ENCODE data around the gene OR10S1. TPM values are rescaled to one million over a fixed set of nuclear protein-coding genes. Genes with fewer than 3 reads are reported as not detected.
"Not testable (repeated sequence)": the region's sequence is repeated elsewhere in the genome, so short reads cannot be mapped to it uniquely, and the experiment has no call there.

Gene OR10S1
- total RNA-seq, result not detected

GRCh38 chr11:123977731-123978347, at the start of gene OR10S1:
Gene OR10S1 (minus strand): TSS chr11:123977781. CDS start chr11:123977664, 117 bp downstream.
- no peaks in the 10 kb centered on the region for H3K27me3 ChIP-seq (ENCODE audit: insufficient read depth, low read length)
- no peaks in the 10 kb centered on the region for H3K4me1 ChIP-seq (ENCODE audit: insufficient read depth, low read length)
- no peaks in the 10 kb centered on the region for H3K9me3 ChIP-seq (ENCODE audit: low read depth, low read length)
- no peak within 1 kb of the TSS for H3K4me3 ChIP-seq (ENCODE audit: low read length)

- Histone ChIP-seq H3K4me1 (ENCODE audit: insufficient read depth, low read length) (no peaks in the 10 kb centered on the region), H3K9me3 (ENCODE audit: low read depth, low read length) (no peaks in the 10 kb centered on the region), H3K4me3 (ENCODE audit: low read length) (no peak within 1 kb of the TSS), H3K27me3 (ENCODE audit: insufficient read depth, low read length) (no peaks in the 10 kb centered on the region)
Observed at GRCh38 chr11:124026498-124026897, 48.9 kb upstream of the OR10S1 start, which contains the start of gene OR10G8. Gene OR10G8 (plus strand): TSS chr11:124026798. CDS start chr11:124029623, 2,825 bp downstream.

DNA sequence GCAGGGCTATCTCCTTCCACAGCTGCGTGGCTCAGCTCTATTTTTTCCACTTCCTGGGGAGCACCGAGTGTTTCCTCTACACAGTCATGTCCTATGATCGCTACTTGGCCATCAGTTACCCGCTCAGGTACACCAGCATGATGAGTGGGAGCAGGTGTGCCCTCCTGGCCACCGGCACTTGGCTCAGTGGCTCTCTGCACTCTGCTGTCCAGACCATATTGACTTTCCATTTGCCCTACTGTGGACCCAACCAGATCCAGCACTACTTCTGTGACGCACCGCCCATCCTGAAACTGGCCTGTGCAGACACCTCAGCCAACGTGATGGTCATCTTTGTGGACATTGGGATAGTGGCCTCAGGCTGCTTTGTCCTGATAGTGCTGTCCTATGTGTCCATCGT, 38.3 kb upstream of the OR10S1 start:
- not testable (repeated sequence) for H3K4me3 ChIP-seq (ENCODE audit: low read length); H3K4me1 ChIP-seq (ENCODE audit: insufficient read depth, low read length); H3K9me3 ChIP-seq (ENCODE audit: low read depth, low read length); H3K27me3 ChIP-seq (ENCODE audit: insufficient read depth, low read length)

DNA sequence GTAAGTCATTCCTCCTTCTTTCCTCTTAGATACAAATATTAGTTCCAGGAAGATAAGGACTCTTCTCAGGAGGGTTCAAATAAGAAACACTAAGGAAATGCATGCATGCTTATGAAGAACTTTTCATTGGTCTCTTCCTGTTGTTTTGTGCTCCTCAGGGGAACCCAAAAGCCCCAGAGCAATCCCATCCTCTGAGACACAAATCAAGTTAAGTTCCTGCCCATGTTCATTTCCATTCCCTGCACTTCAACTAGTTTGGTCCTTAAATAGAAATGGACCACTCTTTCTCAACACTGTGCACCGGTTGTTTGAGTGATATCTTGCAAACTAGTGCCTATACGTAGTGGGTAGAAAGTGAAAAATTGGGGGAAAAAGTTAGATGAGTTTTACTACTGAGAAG, 35.1 kb upstream of the OR10S1 start, which contains the start of gene OR10G4:
TSS of gene OR10G4 (plus strand) at position 301 of the 400 bp plus-strand sequence. CDS start 2,578 bp downstream, outside the sequence.
- Histone ChIP-seq H3K9me3 (ENCODE audit: low read depth, low read length) (no peaks in the 10 kb centered on the region), H3K4me1 (ENCODE audit: insufficient read depth, low read length) (no peaks in the 10 kb centered on the region), H3K4me3 (ENCODE audit: low read length) (no peak within 1 kb of the TSS), H3K27me3 (ENCODE audit: insufficient read depth, low read length) (no peaks in the 10 kb centered on the region)

DNA sequence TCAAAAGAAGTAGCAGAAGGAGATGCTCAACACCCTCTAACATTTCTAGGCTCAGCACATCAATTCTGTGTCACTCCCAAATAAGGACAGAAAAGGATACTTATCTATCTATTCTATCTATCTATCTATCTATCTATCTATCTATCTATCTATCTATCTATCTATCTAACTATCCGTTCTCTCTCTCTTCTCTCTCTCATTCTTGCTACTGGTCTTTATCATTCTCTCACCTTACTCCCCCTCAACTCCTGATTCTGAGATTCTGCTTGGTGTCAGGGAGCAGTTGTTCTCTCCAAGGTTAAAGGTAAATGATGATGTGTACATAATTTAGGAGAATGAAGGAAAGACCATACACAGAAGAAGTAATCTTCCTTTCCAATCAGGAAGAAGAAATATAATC, 17.5 kb upstream of the OR10S1 start, which contains the start of gene OR10G6:
TSS of gene OR10G6 (minus strand) at position 43 of the 400 bp plus-strand sequence. CDS start at position 43, 0 bp downstream.
- no peaks in the 10 kb centered on the region for H3K9me3 ChIP-seq (ENCODE audit: low read depth, low read length)
- H3K4me1 ChIP-seq (ENCODE audit: insufficient read depth, low read length), result no peaks in the 10 kb centered on the region
- H3K4me3 ChIP-seq (ENCODE audit: low read length), result no peak within 1 kb of the TSS
- no peaks in the 10 kb centered on the region for H3K27me3 ChIP-seq (ENCODE audit: insufficient read depth, low read length)

DNA sequence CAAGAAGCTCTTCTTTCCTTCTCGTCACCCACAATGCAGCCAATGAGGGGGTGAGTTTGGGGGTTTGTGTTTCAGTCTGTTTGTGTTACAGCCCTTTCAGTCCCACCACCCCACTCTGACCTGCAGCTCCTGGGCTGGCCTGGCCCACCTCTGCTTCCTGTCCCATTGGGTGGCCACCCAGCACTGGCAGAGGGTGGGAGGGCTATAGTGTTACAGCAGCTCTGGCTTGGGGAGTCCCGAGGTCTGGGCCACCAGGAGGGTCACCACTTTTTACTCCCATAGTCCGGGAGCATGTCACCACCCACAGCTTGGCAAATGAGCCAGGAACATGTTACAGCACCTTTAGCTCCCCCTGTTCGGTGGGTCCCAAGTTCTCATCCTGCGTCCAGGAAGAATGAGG, 1.7 kb upstream of the OR10S1 start:
- Histone ChIP-seq H3K9me3 (ENCODE audit: low read depth, low read length) (no peaks in the 10 kb centered on the region), H3K4me1 (ENCODE audit: insufficient read depth, low read length) (no peaks in the 10 kb centered on the region), H3K27me3 (ENCODE audit: insufficient read depth, low read length) (no peaks in the 10 kb centered on the region), H3K4me3 (ENCODE audit: low read length) (no peak overlapping the region)

DNA sequence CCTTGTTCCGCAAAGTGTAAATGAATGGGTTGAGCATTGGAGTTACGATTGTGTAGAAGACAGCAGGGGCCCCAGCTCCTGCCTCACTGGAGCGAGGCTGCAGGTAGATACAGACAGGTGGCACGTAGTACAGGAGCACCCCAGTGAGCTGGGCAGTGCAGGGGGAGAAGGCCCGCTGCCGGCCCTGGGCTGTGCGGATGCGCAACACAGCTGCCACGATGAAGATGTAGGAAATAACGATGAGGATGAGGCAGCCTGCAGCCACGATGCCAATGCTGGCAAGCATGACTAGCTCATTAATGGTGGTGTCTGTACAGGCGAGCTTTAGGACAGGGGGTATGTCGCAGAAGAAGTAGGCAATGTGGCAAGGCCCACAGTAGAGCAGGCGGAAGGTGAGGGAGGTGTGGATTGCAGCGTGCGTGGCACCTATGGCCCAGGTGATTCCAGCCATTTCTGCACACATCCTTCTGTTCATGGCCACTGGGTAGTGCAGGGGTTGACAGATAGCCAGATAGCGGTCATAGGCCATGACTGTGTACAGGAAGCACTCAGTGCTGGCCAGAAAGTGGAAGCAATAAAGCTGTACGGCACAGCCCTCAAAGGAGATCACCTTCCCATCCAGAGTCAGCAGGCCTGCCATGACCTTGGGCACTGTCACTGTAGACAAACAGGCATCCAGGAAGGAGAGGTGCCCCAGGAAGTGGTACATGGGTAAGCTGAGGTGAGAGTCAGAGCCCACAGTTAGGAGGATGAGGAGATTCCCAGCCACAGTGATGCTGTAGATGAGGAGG, 616 bp downstream of the OR10S1 start:
- Histone ChIP-seq H3K4me1 (ENCODE audit: insufficient read depth, low read length) (no peaks in the 10 kb centered on the region), H3K4me3 (ENCODE audit: low read length) (no peak overlapping the region), H3K9me3 (ENCODE audit: low read depth, low read length) (no peaks in the 10 kb centered on the region), H3K27me3 (ENCODE audit: insufficient read depth, low read length) (no peaks in the 10 kb centered on the region)

- no peaks in the 10 kb centered on the region for H3K9me3 ChIP-seq (ENCODE audit: low read depth, low read length)
- no peaks in the 10 kb centered on the region for H3K4me1 ChIP-seq (ENCODE audit: insufficient read depth, low read length)
- no peaks in the 10 kb centered on the region for H3K27me3 ChIP-seq (ENCODE audit: insufficient read depth, low read length)
- H3K4me3 ChIP-seq (ENCODE audit: low read length), result no peak overlapping the region
Observed at GRCh38 chr11:123973816-123974215, 3.8 kb downstream of the OR10S1 start.

- Histone ChIP-seq H3K4me1 (ENCODE audit: insufficient read depth, low read length) (no peaks in the 10 kb centered on the region), H3K9me3 (ENCODE audit: low read depth, low read length) (no peaks in the 10 kb centered on the region), H3K4me3 (ENCODE audit: low read length) (no peak overlapping the region), H3K27me3 (ENCODE audit: insufficient read depth, low read length) (peaks cover 6% of the 10 kb centered on the region)
Observed at GRCh38 chr11:123956752-123957151, 20.8 kb downstream of the OR10S1 start.

DNA sequence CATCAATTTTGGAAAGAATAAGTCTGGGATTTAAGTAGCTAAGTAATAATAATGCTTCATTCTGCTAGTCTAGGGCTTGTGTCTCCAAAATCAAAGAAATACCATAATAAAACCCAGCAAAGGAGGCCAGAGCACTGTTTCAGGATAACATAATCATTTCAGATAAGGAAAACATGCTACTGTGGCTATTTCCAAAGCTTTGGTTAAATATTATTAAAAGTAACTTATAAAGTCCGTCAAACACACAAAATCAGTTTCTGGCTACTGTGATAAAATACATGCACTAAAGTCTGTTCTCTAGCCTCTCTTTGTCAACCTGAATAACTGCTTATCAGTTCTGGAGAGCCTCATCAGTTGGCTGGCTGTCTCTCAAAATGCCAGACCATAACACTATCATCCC, 32.4 kb downstream of the OR10S1 start:
- no peaks in the 10 kb centered on the region for H3K4me1 ChIP-seq (ENCODE audit: insufficient read depth, low read length)
- H3K9me3 ChIP-seq (ENCODE audit: low read depth, low read length), result no peaks in the 10 kb centered on the region
- H3K27me3 ChIP-seq (ENCODE audit: insufficient read depth, low read length), result no peaks in the 10 kb centered on the region
- no peak overlapping the region for H3K4me3 ChIP-seq (ENCODE audit: low read length)

- H3K4me3 ChIP-seq (ENCODE audit: low read length), result no peak within 1 kb of the TSS
- no peaks in the 10 kb centered on the region for H3K9me3 ChIP-seq (ENCODE audit: low read depth, low read length)
- H3K27me3 ChIP-seq (ENCODE audit: insufficient read depth, low read length), result no peaks in the 10 kb centered on the region
- no peaks in the 10 kb centered on the region for H3K4me1 ChIP-seq (ENCODE audit: insufficient read depth, low read length)
Observed at GRCh38 chr11:123943738-123944137, 33.8 kb downstream of the OR10S1 start, which contains the start of gene OR6T1. Gene OR6T1 (minus strand): TSS chr11:123943838. CDS start chr11:123943838, 0 bp downstream.

DNA sequence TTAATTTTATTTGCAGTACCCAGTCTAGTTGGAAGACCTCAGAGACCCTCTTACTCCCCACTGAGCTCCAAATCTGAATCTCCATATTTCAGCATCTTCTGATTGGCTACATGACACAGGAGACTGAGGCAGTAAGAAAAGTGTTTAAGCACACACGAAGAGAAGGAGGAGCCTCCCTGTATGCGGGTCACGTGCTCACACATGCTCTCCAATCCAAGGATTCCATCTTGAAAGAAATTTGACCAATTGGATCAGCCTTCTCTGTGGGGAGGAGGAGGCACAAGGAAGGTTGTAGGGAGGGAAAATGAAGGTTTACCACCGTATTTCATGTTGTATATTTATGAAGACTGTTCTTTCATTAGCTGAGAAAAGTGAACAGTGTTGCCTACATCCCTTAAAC, 35.2 kb downstream of the OR10S1 start:
- Histone ChIP-seq H3K4me1 (ENCODE audit: insufficient read depth, low read length) (no peaks in the 10 kb centered on the region), H3K9me3 (ENCODE audit: low read depth, low read length) (no peaks in the 10 kb centered on the region), H3K4me3 (ENCODE audit: low read length) (no peak overlapping the region), H3K27me3 (ENCODE audit: insufficient read depth, low read length) (no peaks in the 10 kb centered on the region)

GRCh38 chr11:123939317-123939716, 38.3 kb downstream of the OR10S1 start, which contains the start of gene OR4D5:
Gene OR4D5 (plus strand): TSS chr11:123939617. CDS start chr11:123939617, 0 bp downstream.
- no peaks in the 10 kb centered on the region for H3K9me3 ChIP-seq (ENCODE audit: low read depth, low read length)
- H3K27me3 ChIP-seq (ENCODE audit: insufficient read depth, low read length), result no peaks in the 10 kb centered on the region
- H3K4me3 ChIP-seq (ENCODE audit: low read length), result no peak within 1 kb of the TSS
- H3K4me1 ChIP-seq (ENCODE audit: insufficient read depth, low read length), result no peaks in the 10 kb centered on the region

Measured in mononuclear cell (primary cell).